ENCODE data around the gene LSMEM2. TPM values are rescaled to one million over a fixed set of nuclear protein-coding genes. Genes with fewer than 3 reads are reported as not detected.

Gene LSMEM2
- total and polyA plus RNA-seq, 9 of the 15 experiments (the other 6 are each of a cell fraction or from before 2014, with no cell fraction given), result not detected

DNA sequence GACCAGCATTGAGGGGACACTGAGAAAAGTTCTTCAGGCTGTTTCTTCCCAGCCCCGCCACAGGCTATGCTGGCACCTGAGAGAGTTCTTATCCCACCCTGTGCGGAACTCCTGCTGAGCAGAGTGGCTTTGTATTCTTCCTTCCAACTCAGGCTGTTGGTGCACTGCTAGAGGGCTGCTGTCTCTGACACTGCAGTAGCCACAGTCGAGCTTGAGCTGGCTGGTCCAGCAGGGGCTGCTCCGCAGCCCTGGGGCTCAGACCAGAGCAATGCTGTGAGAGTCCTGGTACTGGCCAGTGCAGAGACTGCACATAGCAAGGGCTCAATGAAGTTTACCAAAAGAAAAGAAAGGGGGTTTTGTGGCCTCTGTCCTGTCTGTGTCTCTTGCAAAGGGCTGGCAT is 39.2 kb upstream of the LSMEM2 start (continued):
- no peak for TF ChIP-seq ARNT (IDR thresholded peaks at IDR 0.05)
- no peak for TF ChIP-seq RBM15 (IDR thresholded peaks at IDR 0.05; ENCODE audit: insufficient read depth, low read length)
- TF ChIP-seq ZNF175 (CRISPR knock-in tag; IDR thresholded peaks at IDR 0.05; ENCODE audit: low read depth), result no peak
- TF ChIP-seq MXI1 (IDR thresholded peaks at IDR 0.05; ENCODE audit: low read depth, low read length), result no peak
- no peak for TF ChIP-seq HIVEP1 (CRISPR knock-in tag; IDR thresholded peaks at IDR 0.05)
- no peak for TF ChIP-seq TCF7L2 (IDR thresholded peaks at IDR 0.05; ENCODE audit: low read depth, low read length)
- TF ChIP-seq POLR2AphosphoS5 (IDR thresholded peaks at IDR 0.05; ENCODE audit: control insufficient read depth, insufficient read depth, low read depth, low read length), result no peak

- Histone ChIP-seq H3K27me3 (ENCODE audit: control insufficient read depth in 2 of 2, insufficient read depth in 2 of 2, low read length in 2 of 2) (no peaks in the 10 kb centered on the region), H3K27ac (ENCODE audit: extremely low read depth, low read depth, low read length) (no peak overlapping the region), H3K4me1 (replicated peaks in 1 of 2; ENCODE audit: control insufficient read depth in 2 of 2, insufficient read depth in 2 of 2, low read length in 2 of 2) (peaks cover 45 to 70% of the 10 kb centered on the region in 2 experiments; a peak in 4 of 5 replicates), H3K4me2 (ENCODE audit: insufficient read depth, low read length) (no peak overlapping the region), H3K36me3 (ENCODE audit: control insufficient read depth, insufficient read depth, low read length) (peaks cover 7% of the 10 kb centered on the region; the same call in 1 of the 3 replicates), H3K4me3 (no peak overlapping the region), H3K9me1 (ENCODE audit: control insufficient read depth, insufficient read depth, low read length) (no peaks in the 10 kb centered on the region), H3K79me2 (ENCODE audit: control insufficient read depth, insufficient read depth, low read length) (peaks cover 46% of the 10 kb centered on the region), H4K20me1 (replicated peaks; ENCODE audit: control insufficient read depth, insufficient read depth, low read length) (no peaks in the 10 kb centered on the region), H3K9ac (ENCODE audit: insufficient read depth in 1 of 2, low read depth in 2 of 2, low read length in 2 of 2) (peak overlapping the region in 1 of 2 experiments; percentile 38; a peak in 2 of 4 replicates), H2AFZ (ENCODE audit: low read depth, low read length) (no peak overlapping the region), H3K9me3 (replicated peaks; ENCODE audit: control insufficient read depth, insufficient read depth, low read depth, low read length) (no peaks in the 10 kb centered on the region)
- DNase-seq (ENCODE audit: extremely low read depth in 1 of 4, low spot score in 3 of 4), result no peak
- intact Hi-C loops (cut with micrococcal nuclease) (no loop called here), in situ Hi-C loops (cut with MboI) (no loop called here)
- ChIA-PET POLR2A (interaction anchor here (0.6 to 1.1 kb wide), 2 partner anchors 11 to 14 kb away, joined by 4 read pairs; no protein-coding TSS in a partner anchor), CTCF (ENCODE audit: low intra/inter-chr PET ratio) (no interaction called here)
- ATAC-seq, result no peak
- FAIRE-seq, result no peak
- no peak for TF ChIP-seq NCOA2 (IDR thresholded peaks at IDR 0.05; ENCODE audit: partially characterized antibody in 2 of 2)
- BruUV-seq (replicated peaks), result no TSS peak
- 76% methylated on average over 3 of the region's 4 CpGs for WGBS (ENCODE audit: insufficient coverage, low coverage, missing lambda C conversion rate)
Measured at GRCh38 chr3:50241163-50241562, 37.7 kb upstream of the LSMEM2 start.
